SK-N-SH (cell line): Measurements from ENCODE around the gene RASL10B.

Experiments
- EZH2phosphoT487 ChIP-seq: fragments of 200-600 bp; sonication (generic); IDR thresholded peaks from 2 replicates; pipeline ENCODE4 v1.6.1; 2017; ENCODE audit warnings: low read depth, mixed run types, mild to moderate bottlenecking, antibody characterized with exemption, moderate library complexity, borderline replicate concordance
- JUND ChIP-seq: IDR thresholded peaks from 2 replicates; pipeline ENCODE4 v1.4.0; 2012
- TEAD4 ChIP-seq: IDR thresholded peaks from 2 replicates; pipeline ENCODE4 v1.4.0; 2012; ENCODE audit warnings: mild to moderate bottlenecking, borderline replicate concordance; ENCODE audit not compliant: insufficient read depth
- YY1 ChIP-seq: IDR thresholded peaks from 2 replicates; pipeline ENCODE4 v1.4.0; 2012; ENCODE audit warnings: low read depth, mild to moderate bottlenecking
- TF ChIP-seq, protein P1 (sequence below): fragments of 200-600 bp; sonication (generic); IDR thresholded peaks from 2 replicates; pipeline ENCODE4 v1.6.1; 2017; ENCODE audit warnings: antibody characterized with exemption, mild to moderate bottlenecking, moderate library complexity
- TF ChIP-seq, protein P2 (sequence below): fragments of 150-350 bp; IDR thresholded peaks from 2 replicates; pipeline ENCODE4 v1.6.1; 2017; ENCODE audit warnings: antibody characterized with exemption, low read length, low read depth, borderline replicate concordance

GRCh38 chr17:35774499-35774898 is 43.1 kb downstream of the RASL10B start:
- no peak for TF ChIP-seq TEAD4
- TF ChIP-seq, protein P1, sequence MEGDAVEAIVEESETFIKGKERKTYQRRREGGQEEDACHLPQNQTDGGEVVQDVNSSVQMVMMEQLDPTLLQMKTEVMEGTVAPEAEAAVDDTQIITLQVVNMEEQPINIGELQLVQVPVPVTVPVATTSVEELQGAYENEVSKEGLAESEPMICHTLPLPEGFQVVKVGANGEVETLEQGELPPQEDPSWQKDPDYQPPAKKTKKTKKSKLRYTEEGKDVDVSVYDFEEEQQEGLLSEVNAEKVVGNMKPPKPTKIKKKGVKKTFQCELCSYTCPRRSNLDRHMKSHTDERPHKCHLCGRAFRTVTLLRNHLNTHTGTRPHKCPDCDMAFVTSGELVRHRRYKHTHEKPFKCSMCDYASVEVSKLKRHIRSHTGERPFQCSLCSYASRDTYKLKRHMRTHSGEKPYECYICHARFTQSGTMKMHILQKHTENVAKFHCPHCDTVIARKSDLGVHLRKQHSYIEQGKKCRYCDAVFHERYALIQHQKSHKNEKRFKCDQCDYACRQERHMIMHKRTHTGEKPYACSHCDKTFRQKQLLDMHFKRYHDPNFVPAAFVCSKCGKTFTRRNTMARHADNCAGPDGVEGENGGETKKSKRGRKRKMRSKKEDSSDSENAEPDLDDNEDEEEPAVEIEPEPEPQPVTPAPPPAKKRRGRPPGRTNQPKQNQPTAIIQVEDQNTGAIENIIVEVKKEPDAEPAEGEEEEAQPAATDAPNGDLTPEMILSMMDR, result no peak
- no peak for TF ChIP-seq YY1
- TF ChIP-seq EZH2phosphoT487, result no peak
- no peak for TF ChIP-seq JUND
- TF ChIP-seq, protein P2, sequence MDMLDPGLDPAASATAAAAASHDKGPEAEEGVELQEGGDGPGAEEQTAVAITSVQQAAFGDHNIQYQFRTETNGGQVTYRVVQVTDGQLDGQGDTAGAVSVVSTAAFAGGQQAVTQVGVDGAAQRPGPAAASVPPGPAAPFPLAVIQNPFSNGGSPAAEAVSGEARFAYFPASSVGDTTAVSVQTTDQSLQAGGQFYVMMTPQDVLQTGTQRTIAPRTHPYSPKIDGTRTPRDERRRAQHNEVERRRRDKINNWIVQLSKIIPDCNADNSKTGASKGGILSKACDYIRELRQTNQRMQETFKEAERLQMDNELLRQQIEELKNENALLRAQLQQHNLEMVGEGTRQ, result no peak
